NCI-H2029 (cell line): ENCODE data around the gene MEGF11.

Experiments used
- DNase-seq: peaks from one replicate; lab custom pipeline; 2025; lab: John Stamatoyannopoulos, UW

MEGF11 gene

DNA sequence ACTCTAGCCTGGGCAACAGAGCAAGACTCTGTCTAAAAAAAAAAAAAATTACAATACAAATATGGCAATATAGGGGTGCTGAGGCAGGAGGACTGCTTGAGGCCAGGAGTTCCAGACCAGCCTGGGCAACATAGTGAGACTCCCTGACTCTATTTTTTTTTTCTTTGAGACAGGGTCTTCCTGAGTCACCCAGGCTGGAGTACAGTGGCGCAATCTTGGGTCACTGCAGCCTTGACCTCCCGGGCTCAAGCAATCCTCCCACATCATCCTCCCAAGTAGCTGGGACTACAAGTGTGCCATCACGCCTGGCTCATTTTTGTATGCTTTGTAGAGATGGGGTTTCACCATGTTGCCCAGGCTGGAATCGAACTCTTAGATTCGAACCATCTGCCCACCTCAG is 401.6 kb downstream of the MEGF11 start:
- DNase-seq: no peak

DNA sequence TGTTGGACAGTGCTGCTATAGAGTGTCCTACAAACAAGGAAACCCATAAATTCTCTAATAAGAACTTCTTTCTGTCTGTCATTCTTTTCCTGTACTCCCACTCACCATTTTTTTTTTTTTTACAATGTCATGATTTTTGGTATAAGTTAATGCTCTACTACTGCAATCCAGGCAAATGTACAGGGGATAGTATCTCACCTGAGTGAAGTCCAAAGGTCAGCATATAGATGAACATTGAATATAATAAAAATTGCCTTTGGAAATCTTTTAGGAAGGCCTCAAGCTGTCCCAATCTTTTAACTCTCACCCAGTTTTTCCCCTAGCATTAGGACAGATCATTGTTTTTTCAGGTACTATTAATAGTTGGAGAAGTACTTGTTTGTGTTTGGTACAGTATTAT is 405.6 kb downstream of the MEGF11 start:
- no peak for DNase-seq

DNA sequence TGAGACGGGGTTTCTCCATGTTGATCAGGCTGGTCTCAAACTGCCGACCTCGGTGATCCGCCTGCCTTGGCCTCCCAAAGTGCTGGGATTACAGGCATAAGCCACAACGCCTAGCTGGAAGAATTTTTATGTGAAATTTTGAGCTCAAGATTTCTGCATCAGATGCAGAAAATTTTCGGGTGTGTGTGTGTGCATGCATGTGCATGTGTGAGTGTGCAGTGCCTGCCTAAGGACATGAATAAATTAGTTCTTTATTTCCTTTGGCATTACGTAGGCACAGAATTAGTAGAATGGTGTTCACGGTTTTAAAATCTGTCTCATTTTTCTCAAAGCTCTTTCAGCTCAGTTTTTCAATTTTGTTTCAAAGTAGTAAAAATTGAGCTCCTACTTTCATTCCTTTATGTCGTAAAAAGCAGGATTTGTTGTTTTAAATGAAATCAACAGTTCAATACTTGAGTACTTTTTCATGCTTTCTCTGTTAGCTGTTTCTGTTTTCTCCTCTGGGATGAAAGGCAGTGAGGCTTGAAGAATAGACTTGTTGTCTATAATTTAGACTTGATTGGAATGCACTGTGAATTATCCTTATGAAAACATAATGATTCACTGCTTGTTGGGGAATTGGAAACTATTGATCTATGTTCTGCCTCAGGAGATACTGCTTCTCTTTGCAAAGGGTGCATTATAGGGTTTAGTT is 407.6 kb downstream of the MEGF11 start:
- no peak for DNase-seq
